ENCODE measurements around the gene PYGB.

PYGB gene

GRCh38 chr20:25216199-25216945, 31.5 kb upstream of the PYGB start (continued):
- TF ChIP-seq ZNF112 (tag by site-specific recombination; IDR thresholded peaks at IDR 0.05) (no peak), PRDM2 (tag by site-specific recombination; IDR thresholded peaks at IDR 0.05; ENCODE audit: borderline replicate concordance) (no peak), ZNF843 (tag by site-specific recombination; IDR thresholded peaks at IDR 0.05) (no peak), ZNF311 (tag by site-specific recombination; IDR thresholded peaks at IDR 0.05; ENCODE audit: borderline replicate concordance) (no peak), ZSCAN18 (tag by site-specific recombination; IDR thresholded peaks at IDR 0.05) (no peak), ZIC2 (tag by site-specific recombination; IDR thresholded peaks at IDR 0.05) (peak; percentile 41; the same call in 1 of the 2 replicates)

GRCh38 chr20:25217161-25218108, 30.4 kb upstream of the PYGB start:
- Histone ChIP-seq H3K36me3 (ENCODE audit: control insufficient read depth in 2 of 2, insufficient read depth in 1 of 2, low read length in 2 of 2) (peaks cover 8 to 85% of the 10 kb centered on the region in 2 experiments; a peak in 2 of 3 replicates), H3K4me1 (ENCODE audit: control insufficient read depth, insufficient read depth, low read length) (no peaks in the 10 kb centered on the region), H3K27ac (ENCODE audit: extremely low read depth, low read depth, low read length) (no peak overlapping the region), H3K9me3 (ENCODE audit: control insufficient read depth, insufficient read depth, low read depth, low read length) (no peaks in the 10 kb centered on the region), H3K4me3 (ENCODE audit: low read depth, low read length) (no peak overlapping the region)
- CTCF ChIA-PET = interaction anchor here (0.6 to 0.9 kb wide), 2 partner anchors 22 to 78 kb away, joined by 4 read pairs; partner anchors contain the start of gene ENTPD6
- no peak for TF ChIP-seq ZSCAN16 (tag by site-specific recombination; IDR thresholded peaks at IDR 0.05)
- TF ChIP-seq ZFHX2 (tag by site-specific recombination; conservative IDR thresholded peaks at IDR 0.05) = peak; percentile 98
- peak; percentile 100 for TF ChIP-seq EGR2 (tag by site-specific recombination; IDR thresholded peaks at IDR 0.05; ENCODE audit: low read depth)
- POLR2A ChIA-PET = no interaction called here

GRCh38 chr20:25218109-25218486, 29.8 kb upstream of the PYGB start:
- ChIA-PET POLR2A (no interaction called here), CTCF (interaction anchor here (0.9 kb wide), 1 partner anchor 79 kb away, joined by 4 read pairs; no protein-coding TSS in a partner anchor)
- no peaks in the 10 kb centered on the region for H3K9me3 ChIP-seq (ENCODE audit: control insufficient read depth, insufficient read depth, low read depth, low read length)
- no peak overlapping the region for H3K4me3 ChIP-seq (ENCODE audit: low read depth, low read length)
- TF ChIP-seq ZNF501 (tag by site-specific recombination; IDR thresholded peaks at IDR 0.05) (no peak), ZNF114 (tag by site-specific recombination; IDR thresholded peaks at IDR 0.05) (no peak), BCL11A (tag by site-specific recombination; IDR thresholded peaks at IDR 0.05; ENCODE audit: low read depth) (no peak)
- H3K36me3 ChIP-seq (ENCODE audit: control insufficient read depth in 2 of 2, insufficient read depth in 1 of 2, low read length in 2 of 2) = peaks cover 8 to 81% of the 10 kb centered on the region in 2 experiments; a peak in 2 of 3 replicates
- H3K27ac ChIP-seq (ENCODE audit: extremely low read depth, low read depth, low read length) = no peak overlapping the region
- H3K4me1 ChIP-seq (ENCODE audit: control insufficient read depth, insufficient read depth, low read length) = no peaks in the 10 kb centered on the region
